SJCRH30 (cell line): Measurements from ENCODE around the gene PVALEF. TPM values are rescaled to one million over a fixed set of nuclear protein-coding genes. Genes with fewer than 3 reads are reported as not detected.
"Not testable (repeated sequence)": the region's sequence is repeated elsewhere in the genome, so short reads cannot be mapped to it uniquely, and the experiment has no call there.

ENCODE experiments used
- DNase-seq, 2 experiments: peaks; one replicate each; pipeline ENCODE4 v3.0.0-alpha.2; 2015 to 2020
- H3K27ac ChIP-seq: fragments of 250-450 bp; sonication (Bioruptor Pico); 2 replicates; pipeline ENCODE4 v1.5.1; 2020; ENCODE audit warnings: mild to moderate bottlenecking, moderate library complexity
- H3K27me3 ChIP-seq: fragments of 250-450 bp; sonication (Bioruptor Pico); 2 replicates; pipeline ENCODE4 v1.5.1; 2020; ENCODE audit warnings: mild to moderate bottlenecking, moderate library complexity
- H3K36me3 ChIP-seq: fragments of 250-450 bp; sonication (Bioruptor Pico); 2 replicates; pipeline ENCODE4 v1.5.1; 2020; ENCODE audit warnings: mild to moderate bottlenecking, moderate library complexity
- H3K4me1 ChIP-seq: fragments of 250-450 bp; sonication (Bioruptor Pico); 2 replicates; pipeline ENCODE4 v1.5.1; 2020; ENCODE audit warnings: mild to moderate bottlenecking, moderate library complexity
- H3K4me3 ChIP-seq: fragments of 250-450 bp; sonication (Bioruptor Pico); 2 replicates; pipeline ENCODE4 v1.5.1; 2020; ENCODE audit warnings: mild to moderate bottlenecking, moderate library complexity
- H3K9me3 ChIP-seq: fragments of 250-450 bp; sonication (Bioruptor Pico); replicated peaks from 2 replicates; pipeline ENCODE4 v1.5.1; 2020; ENCODE audit warnings: mild to moderate bottlenecking, moderate library complexity
- total RNA-seq: library from RNA; depleted of rRNA; stranded (reverse); fragments of >200 nt; shearing (Covaris generic); gene quantifications from 2 replicates; pipeline ENCODE4 v1.2.3, GENCODE V29; 2014; rRNA removed

PVALEF gene
- total RNA-seq, 1 experiment from 2014 or later, result 0.61 TPM

DNA sequence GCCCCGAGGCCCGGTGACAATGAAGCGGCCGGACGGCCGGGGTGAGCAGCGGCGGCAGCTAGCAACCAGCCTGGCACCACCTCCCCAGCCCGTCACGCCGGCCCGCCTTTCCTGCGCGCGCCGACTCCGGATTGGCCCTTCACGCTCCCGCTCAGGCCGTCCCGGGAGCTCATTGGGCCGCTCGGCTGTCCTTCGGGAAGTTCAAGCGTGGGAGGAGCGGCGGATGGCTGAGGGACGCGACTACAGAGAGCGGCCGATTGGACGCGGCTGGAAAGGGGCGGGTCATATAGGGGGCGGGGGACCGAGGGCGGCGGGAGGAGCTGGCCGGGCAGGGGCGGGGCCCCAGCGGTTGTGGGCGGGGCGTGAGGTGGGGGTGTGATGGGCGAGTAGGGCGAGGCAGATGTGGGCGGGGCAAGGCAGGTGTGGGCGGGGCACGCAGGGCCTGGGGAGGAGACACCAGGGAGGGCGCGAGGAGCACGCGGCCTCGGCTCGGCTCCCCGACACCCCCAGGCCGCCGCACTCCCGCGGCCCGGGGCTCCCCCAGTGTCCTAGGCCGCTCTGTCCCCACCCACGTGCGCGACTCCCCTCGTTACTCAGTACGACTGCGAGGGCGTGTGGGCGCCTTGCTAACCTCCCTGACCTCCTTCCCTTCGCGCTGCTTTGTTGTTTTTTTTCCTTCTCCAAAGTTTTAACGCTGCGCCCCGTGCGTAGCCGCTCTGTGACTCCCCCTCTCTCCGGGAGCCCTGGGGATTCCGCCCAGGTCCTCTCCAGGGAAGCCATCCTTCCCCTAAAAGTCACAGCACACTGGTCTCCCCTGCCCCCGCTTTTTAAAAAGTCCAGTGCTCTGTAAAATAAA is 57.8 kb downstream of the PVALEF start, which contains the start of gene CEP131:
TSS of gene CEP131 (minus strand) at position 60 of the 856 bp plus-strand sequence. CDS start 2,909 bp downstream, outside the sequence.
- H3K36me3 ChIP-seq, result peaks cover 4% of the 10 kb centered on the region
- H3K9me3 ChIP-seq, result no peaks in the 10 kb centered on the region
- H3K4me1 ChIP-seq, result peaks cover 9% of the 10 kb centered on the region
- H3K27ac ChIP-seq, result peak within 1 kb of the TSS; percentile 19; the same call in 1 of the 2 replicates
- H3K27me3 ChIP-seq, result no peaks in the 10 kb centered on the region
- DNase-seq, result peak; percentile 100
- peak within 1 kb of the TSS; percentile 88 for H3K4me3 ChIP-seq

DNA sequence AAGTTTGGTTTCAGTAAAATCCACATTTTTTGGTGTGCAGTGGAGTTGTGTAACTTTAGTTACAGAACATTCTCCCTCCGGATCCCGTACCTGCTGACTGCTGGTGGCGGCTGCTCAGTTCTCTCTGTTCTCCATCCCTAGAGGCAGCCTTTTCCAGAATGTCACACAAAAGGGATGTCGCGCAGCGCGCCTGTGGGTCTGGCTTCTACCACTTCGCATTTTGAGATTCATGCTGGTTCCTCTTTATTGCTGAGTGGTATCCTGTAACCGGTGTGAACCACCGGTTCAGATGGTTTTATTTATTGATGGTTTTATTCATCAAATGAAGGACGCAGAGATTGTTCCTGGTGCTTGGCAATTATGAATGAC is 58.4 kb downstream of the PVALEF start:
- H3K4me1 ChIP-seq, result peaks cover 9% of the 10 kb centered on the region
- H3K36me3 ChIP-seq, result peaks cover 4% of the 10 kb centered on the region
- H3K27me3 ChIP-seq, result no peaks in the 10 kb centered on the region
- H3K27ac ChIP-seq, result no peak overlapping the region; the same call in 1 of the 2 replicates
- peak in 1 of 2 experiments; percentile 35 for DNase-seq
- H3K4me3 ChIP-seq, result peak overlapping the region; percentile 48
- no peaks in the 10 kb centered on the region for H3K9me3 ChIP-seq

- H3K36me3 ChIP-seq, result peaks cover 20% of the 10 kb centered on the region
- not testable (repeated sequence) for H3K9me3 ChIP-seq, H3K27ac ChIP-seq, H3K4me3 ChIP-seq, H3K27me3 ChIP-seq, DNase-seq, H3K4me1 ChIP-seq
These were observed 62.3 kb downstream of the PVALEF start for GRCh38 chr17:81227630-81228029.

GRCh38 chr17:81228420-81228819 is 63.1 kb downstream of the PVALEF start:
- Histone ChIP-seq H3K4me1 (no peaks in the 10 kb centered on the region), H3K27ac (no peak overlapping the region), H3K9me3 (no peaks in the 10 kb centered on the region), H3K27me3 (no peaks in the 10 kb centered on the region), H3K4me3 (no peak overlapping the region), H3K36me3 (peaks cover 23% of the 10 kb centered on the region)
- no peak for DNase-seq

- Histone ChIP-seq H3K4me1 (no peaks in the 10 kb centered on the region), H3K27ac (no peak overlapping the region), H3K4me3 (no peak overlapping the region), H3K36me3 (peaks cover 23% of the 10 kb centered on the region), H3K9me3 (no peaks in the 10 kb centered on the region), H3K27me3 (no peaks in the 10 kb centered on the region)
- no peak for DNase-seq
These were observed 63.7 kb downstream of the PVALEF start for GRCh38 chr17:81228834-81229665.

DNA sequence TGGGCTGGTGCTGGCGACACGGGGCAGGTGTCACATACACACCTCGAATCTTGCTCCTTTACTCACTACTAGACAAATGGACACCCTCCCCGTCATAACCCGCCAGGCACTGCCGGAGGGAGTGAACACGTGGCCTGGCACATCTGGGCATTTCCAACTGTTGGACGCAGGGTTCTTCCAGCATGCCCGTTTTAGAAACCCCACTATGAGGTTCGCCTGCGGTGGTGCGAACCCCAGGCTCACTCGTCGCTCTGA is 64.3 kb downstream of the PVALEF start:
- H3K4me1 ChIP-seq, result no peaks in the 10 kb centered on the region
- no peaks in the 10 kb centered on the region for H3K27me3 ChIP-seq
- H3K36me3 ChIP-seq, result peaks cover 23% of the 10 kb centered on the region
- H3K9me3 ChIP-seq, result no peaks in the 10 kb centered on the region
- no peak overlapping the region for H3K4me3 ChIP-seq
- no peak for DNase-seq
- H3K27ac ChIP-seq, result no peak overlapping the region

GRCh38 chr17:81230043-81230820 is 64.9 kb downstream of the PVALEF start:
- H3K36me3 ChIP-seq, result peaks cover 23% of the 10 kb centered on the region
- no peak overlapping the region for H3K4me3 ChIP-seq
- no peak overlapping the region for H3K27ac ChIP-seq
- H3K4me1 ChIP-seq, result no peaks in the 10 kb centered on the region
- H3K9me3 ChIP-seq, result no peaks in the 10 kb centered on the region
- peak; percentile 66 to 67 for DNase-seq
- no peaks in the 10 kb centered on the region for H3K27me3 ChIP-seq

DNA sequence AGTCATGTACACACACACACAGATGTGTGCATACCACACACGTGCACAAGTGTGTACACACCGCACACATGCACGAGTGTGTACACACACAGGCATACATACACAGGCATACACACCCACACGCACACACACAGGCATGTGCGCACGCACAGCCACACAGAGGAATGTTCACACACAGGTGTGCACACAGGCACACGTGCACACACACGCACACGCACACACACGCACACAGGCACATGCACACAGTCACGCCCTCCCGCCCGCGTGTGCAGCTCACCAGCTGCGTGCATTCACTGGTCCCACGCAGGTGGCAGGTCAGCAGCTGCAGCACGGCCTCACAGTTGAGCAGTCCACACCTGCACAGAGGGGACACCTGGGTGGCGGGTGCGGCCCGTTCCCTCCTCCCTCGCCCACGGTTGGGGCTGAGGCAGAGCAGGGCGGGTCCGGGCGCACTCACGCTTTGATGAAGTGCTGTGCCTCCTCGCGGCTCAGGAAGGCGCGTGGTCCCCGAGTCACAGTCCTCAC is 65.9 kb downstream of the PVALEF start:
- Histone ChIP-seq H3K4me3 (no peak overlapping the region), H3K27me3 (no peaks in the 10 kb centered on the region), H3K4me1 (no peaks in the 10 kb centered on the region), H3K27ac (no peak overlapping the region), H3K9me3 (no peaks in the 10 kb centered on the region), H3K36me3 (peaks cover 23% of the 10 kb centered on the region)
- no peak for DNase-seq

DNA sequence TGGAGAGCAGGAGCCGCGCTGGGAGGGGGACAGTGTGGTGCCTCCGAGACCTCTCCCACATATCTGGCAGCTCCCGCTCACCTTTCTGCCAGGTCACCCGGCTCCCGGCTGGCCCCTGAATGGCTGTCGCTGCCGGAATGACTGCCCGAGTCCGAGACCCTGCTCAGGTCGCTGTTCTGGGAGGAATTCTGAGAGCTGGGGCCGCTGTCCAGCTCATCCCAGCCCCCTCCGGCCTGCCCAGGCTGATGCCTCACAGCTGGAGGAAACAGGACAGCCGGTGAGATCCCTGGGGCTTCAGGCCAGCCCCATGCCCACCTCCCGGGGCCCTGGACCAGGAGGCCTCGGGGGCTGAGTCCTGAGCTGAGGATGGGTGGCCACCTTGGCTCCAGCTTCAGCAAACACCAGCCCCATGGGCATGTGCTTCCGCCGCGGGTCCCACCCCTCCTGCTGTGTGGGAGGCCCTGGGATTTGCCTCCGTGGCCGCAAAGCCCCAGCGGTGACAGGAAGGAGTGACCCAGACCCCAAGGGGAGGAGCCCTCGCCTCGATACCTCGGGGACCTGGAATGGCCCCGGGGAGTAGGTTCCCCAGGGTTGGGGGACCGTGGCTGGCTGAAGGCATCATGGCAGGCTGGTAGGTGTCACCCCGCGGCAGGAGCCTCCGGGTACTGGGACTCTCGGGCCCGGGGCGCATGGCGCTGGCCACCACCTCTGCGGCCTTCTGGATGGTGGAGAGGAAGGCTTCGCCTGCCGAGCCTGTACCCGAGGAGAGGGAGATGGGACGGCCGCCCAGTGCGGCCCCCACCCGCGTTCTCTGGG is 66.7 kb downstream of the PVALEF start:
- Histone ChIP-seq H3K36me3 (peaks cover 23% of the 10 kb centered on the region), H3K9me3 (no peaks in the 10 kb centered on the region), H3K4me1 (no peaks in the 10 kb centered on the region), H3K27ac (no peak overlapping the region), H3K27me3 (no peaks in the 10 kb centered on the region), H3K4me3 (no peak overlapping the region)
- DNase-seq, result no peak

Other genes starting within 250 kb of the PVALEF start
- gene CHMP6, start 173.7 kb upstream of the PVALEF start, total RNA-seq, result 23.5 and 27.6 TPM in 2 replicates
- 22.1 and 26.0 TPM in 2 replicates for gene BAIAP2, start 130.4 kb upstream of the PVALEF start, total RNA-seq
- gene AATK, start 714 bp downstream of the PVALEF start, total RNA-seq, result 24.0 and 24.2 TPM in 2 replicates
- 31.5 and 33.0 TPM in 2 replicates for gene CEP131, start 57.5 kb downstream of the PVALEF start, total RNA-seq
- gene TEPSIN, start 73.5 kb downstream of the PVALEF start, total RNA-seq, result 21.5 and 29.3 TPM in 2 replicates
- 129 and 132 TPM in 2 replicates for gene NDUFAF8, start 73.8 kb downstream of the PVALEF start, total RNA-seq
- gene SLC38A10, start 129.8 kb downstream of the PVALEF start, total RNA-seq, result 97.0 and 99.8 TPM in 2 replicates
- gene BAHCC1, start 229.9 kb downstream of the PVALEF start, total RNA-seq, result 17.4 and 20.0 TPM in 2 replicates